Gastroesophageal sphincter (tissue), 4 donors: ENCODE results near the gene PGM2L1. TPM values are rescaled to one million over a fixed set of nuclear protein-coding genes. Genes with fewer than 3 reads are reported as not detected.
"Not testable (repeated sequence)": the region's sequence is repeated elsewhere in the genome, so short reads cannot be mapped to it uniquely, and the experiment has no call there.

Source experiments
- ATAC-seq: fragments of 150-250 bp; one replicate; pipeline ENCODE4 v1.9.1; 2016; ENCODE audit warnings: mild to moderate bottlenecking, moderate library complexity
- H3K27ac ChIP-seq, 4 donors: fragments of 200-600 bp; sonication (generic) in 3 of 4; 1 replicate in 3 of 4; 2 replicates in 1 of 4; pipeline ENCODE4 v1.5.1; 2016 to 2019
- H3K27me3 ChIP-seq: fragments of 200-600 bp; sonication (generic); one replicate; pipeline ENCODE4 v1.5.1; 2019
- H3K36me3 ChIP-seq, 2 donors: fragments of 200-600 bp; sonication (generic); one replicate each; pipeline ENCODE4 v1.5.1; 2019; ENCODE audit warnings: control low read depth in 1 of 2
- H3K4me1 ChIP-seq, 3 donors: fragments of 200-600 bp; sonication (generic); 1 replicate in 2 of 3; 2 replicates in 1 of 3; pipeline ENCODE4 v1.5.1; 2016 to 2019; ENCODE audit warnings: control low read depth in 2 of 3
- H3K4me3 ChIP-seq, 2 donors: fragments of 200-600 bp; sonication (generic); one replicate each; pipeline ENCODE4 v1.5.1; 2019; ENCODE audit warnings: mild to moderate bottlenecking in 1 of 2, moderate library complexity in 1 of 2
- H3K9me3 ChIP-seq, 3 donors: fragments of 200-600 bp; sonication (generic); one replicate each; pipeline ENCODE4 v1.5.1; 2017 to 2019; ENCODE audit warnings: control low read depth in 2 of 3
- EP300 ChIP-seq: sonication (generic); formaldehyde crosslinking; IDR thresholded peaks from one replicate; pipeline ENCODE4 v1.6.1; 2017; ENCODE audit warnings: antibody characterized with exemption, mild to moderate bottlenecking
- POLR2A ChIP-seq, 2 donors: fragments of 450-650 bp; IDR thresholded peaks; one replicate each; pipeline ENCODE4 v1.6.1; 2017; ENCODE audit warnings: antibody characterized with exemption in 2 of 2, mild to moderate bottlenecking in 2 of 2, moderate library complexity in 1 of 2
- POLR2AphosphoS5 ChIP-seq: sonication (generic); formaldehyde crosslinking; IDR thresholded peaks from one replicate; pipeline ENCODE4 v1.6.1; 2017; ENCODE audit warnings: antibody characterized with exemption
- WGBS, 2 donors: methylation state at CpG; one replicate each; pipeline ENCODE4 v1.1.5; 2018; ENCODE audit warnings: low coverage in 1 of 2; 5-methylcytosine and 5-hydroxymethylcytosine counted together
- total RNA-seq, 4 donors: library from RNA; depleted of rRNA; stranded (reverse); fragments of >200 nt; gene quantifications; one replicate each; pipeline ENCODE4 v1.1.0, GENCODE V29; 2016
- TF ChIP-seq, protein P1 (sequence below), 4 experiments: fragments of 200-600 bp in 2 of 4; fragments of 450-650 bp in 2 of 4; sonication (generic) in 1 of 4; IDR thresholded peaks; one replicate each; pipeline ENCODE4 v1.5.1; 2017 to 2019; ENCODE audit warnings: antibody characterized with exemption in 4 of 4, mild to moderate bottlenecking in 2 of 4, moderate library complexity in 2 of 4

Gene PGM2L1
- total RNA-seq, 4 donors from 2014 or later = 1.2 to 7.8 (median 4.9) TPM

DNA sequence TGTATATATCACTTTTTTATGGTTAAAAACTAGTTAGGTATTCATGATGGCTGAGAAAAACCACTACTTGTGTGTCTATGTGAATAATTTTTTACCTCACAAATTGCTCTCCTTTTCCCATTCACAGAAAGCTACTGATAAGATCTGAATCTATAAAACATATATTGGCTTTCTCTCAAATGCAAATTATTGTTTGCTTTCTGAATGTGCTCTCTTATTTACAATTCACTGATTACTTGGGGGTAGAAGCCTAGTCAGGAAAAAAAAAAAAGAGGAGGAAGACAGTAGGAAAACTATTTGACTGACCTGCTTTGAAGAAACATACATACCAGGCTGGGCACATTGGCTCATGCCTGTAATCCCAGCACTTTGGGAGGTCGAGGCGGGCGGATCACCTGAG, 20.5 kb downstream of the PGM2L1 start:
- Histone ChIP-seq H3K27ac (no peak overlapping the region), H3K27me3 (no peaks in the 10 kb centered on the region), H3K4me1 (no peaks in the 10 kb centered on the region), H3K4me3 (no peak overlapping the region), H3K9me3 (no peaks in the 10 kb centered on the region), H3K36me3 (no peaks in the 10 kb centered on the region)
- TF ChIP-seq POLR2AphosphoS5 (no peak), EP300 (no peak), POLR2A (IDR thresholded peaks at IDR 0.05) (no peak)
- TF ChIP-seq, protein P1, sequence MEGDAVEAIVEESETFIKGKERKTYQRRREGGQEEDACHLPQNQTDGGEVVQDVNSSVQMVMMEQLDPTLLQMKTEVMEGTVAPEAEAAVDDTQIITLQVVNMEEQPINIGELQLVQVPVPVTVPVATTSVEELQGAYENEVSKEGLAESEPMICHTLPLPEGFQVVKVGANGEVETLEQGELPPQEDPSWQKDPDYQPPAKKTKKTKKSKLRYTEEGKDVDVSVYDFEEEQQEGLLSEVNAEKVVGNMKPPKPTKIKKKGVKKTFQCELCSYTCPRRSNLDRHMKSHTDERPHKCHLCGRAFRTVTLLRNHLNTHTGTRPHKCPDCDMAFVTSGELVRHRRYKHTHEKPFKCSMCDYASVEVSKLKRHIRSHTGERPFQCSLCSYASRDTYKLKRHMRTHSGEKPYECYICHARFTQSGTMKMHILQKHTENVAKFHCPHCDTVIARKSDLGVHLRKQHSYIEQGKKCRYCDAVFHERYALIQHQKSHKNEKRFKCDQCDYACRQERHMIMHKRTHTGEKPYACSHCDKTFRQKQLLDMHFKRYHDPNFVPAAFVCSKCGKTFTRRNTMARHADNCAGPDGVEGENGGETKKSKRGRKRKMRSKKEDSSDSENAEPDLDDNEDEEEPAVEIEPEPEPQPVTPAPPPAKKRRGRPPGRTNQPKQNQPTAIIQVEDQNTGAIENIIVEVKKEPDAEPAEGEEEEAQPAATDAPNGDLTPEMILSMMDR (IDR thresholded peaks at IDR 0.05) = no peak
- 82% methylated on average over 3 of the region's 3 CpGs; no CpG with 5 or more reads in 1 of the 2 donors for WGBS, 2 donors
- no peak for ATAC-seq

DNA sequence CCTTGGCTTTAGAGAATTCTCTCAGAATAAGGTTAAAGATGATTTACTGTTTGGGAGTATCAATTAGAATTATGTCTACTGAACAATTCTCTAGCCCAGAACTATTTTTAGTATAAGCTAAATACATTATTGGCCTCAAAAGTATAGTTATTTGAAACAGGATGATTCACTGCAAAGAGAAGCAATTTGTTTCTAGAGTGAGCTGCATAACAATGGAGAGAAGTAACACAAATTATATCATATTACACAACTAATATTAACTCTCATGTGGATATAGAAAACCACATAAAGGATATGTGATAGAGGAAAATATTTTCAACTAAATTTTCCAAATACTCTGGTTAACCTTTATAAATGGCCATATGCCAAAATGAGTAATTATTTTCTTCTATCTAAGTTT, 24.9 kb downstream of the PGM2L1 start:
- no peak for ATAC-seq
- Histone ChIP-seq H3K27me3 (no peaks in the 10 kb centered on the region), H3K4me1 (no peaks in the 10 kb centered on the region), H3K4me3 (no peak overlapping the region), H3K27ac (no peak overlapping the region), H3K9me3 (no peaks in the 10 kb centered on the region), H3K36me3 (no peaks in the 10 kb centered on the region)
- TF ChIP-seq EP300 (no peak), POLR2AphosphoS5 (no peak), POLR2A (IDR thresholded peaks at IDR 0.05) (no peak)
- TF ChIP-seq, protein P1 (IDR thresholded peaks at IDR 0.05) = no peak

DNA sequence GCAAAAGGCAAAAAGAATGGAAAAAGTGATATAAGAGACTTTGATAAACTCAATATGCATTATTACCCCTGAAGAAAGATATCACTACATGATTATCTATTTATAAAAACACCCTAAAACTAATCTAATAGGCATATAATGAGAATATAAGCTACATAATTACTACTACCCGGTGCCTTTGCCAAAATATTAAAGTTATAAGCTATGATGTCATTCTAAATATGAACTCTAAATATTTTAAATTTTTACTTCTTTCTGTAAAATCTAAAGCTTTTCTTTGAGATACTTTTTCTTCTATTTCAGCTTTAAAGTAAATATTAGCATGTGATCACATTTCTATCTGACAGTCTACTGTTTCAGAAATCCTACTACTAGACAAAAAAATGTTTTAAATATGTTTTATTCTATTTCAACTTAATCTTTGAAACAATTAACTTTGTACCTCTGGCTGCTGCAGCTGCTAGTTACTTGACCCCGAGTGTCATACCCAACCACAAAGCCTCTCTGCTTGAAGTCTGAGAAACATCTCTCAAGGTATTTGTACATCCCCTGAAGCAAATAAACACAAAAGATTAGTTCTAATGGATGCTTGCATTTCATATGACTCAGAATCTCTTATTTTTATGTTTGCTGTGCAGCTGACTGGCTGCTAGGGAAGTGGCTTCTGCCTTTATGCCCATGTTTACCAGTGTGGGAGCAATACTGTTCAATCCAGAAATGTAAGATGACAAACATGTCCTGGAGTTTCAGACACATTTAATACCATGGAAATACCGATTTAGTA, 26.8 kb downstream of the PGM2L1 start:
- Histone ChIP-seq H3K9me3 (no peaks in the 10 kb centered on the region), H3K36me3 (peaks cover 0 to 17% of the 10 kb centered on the region in 2 donors), H3K4me3 (no peak overlapping the region), H3K27ac (no peak overlapping the region), H3K27me3 (no peaks in the 10 kb centered on the region), H3K4me1 (no peaks in the 10 kb centered on the region)
- TF ChIP-seq, protein P1 (IDR thresholded peaks at IDR 0.05) = no peak
- no peak for TF ChIP-seq POLR2A (IDR thresholded peaks at IDR 0.05)
- TF ChIP-seq POLR2AphosphoS5 = no peak
- no peak for TF ChIP-seq EP300
- no peak for ATAC-seq
- WGBS, 2 donors = 80 to 90% methylated on average over 3 of the region's 3 CpGs

DNA sequence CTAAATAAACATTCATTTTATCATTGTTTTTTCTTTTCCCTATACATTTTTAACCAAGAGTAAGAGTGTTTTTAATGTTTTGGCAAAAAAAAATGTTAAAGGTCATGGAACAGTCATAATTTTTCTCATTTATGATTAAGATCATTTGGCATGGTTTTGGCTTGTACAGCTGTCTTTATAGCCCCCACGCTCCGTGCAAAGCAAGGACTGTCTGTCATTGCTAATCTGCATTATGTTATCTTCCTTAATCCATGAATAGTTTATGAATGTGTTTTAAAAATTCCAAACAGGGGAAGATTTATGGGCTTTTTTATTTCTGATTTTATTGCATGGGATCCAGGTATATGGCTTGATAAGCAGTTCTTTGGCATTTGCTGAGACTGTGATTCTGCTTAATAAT, 28.1 kb downstream of the PGM2L1 start:
- WGBS, 2 donors = 75 to 77% methylated on average over 2 of the region's 2 CpGs
- no peak overlapping the region for H3K4me3 ChIP-seq
- H3K4me1 ChIP-seq = no peaks in the 10 kb centered on the region
- no peaks in the 10 kb centered on the region for H3K9me3 ChIP-seq
- ATAC-seq = no peak
- no peak for TF ChIP-seq POLR2A (IDR thresholded peaks at IDR 0.05)
- H3K27ac ChIP-seq = no peak overlapping the region
- H3K27me3 ChIP-seq = no peaks in the 10 kb centered on the region
- H3K36me3 ChIP-seq = peaks cover 0 to 20% of the 10 kb centered on the region in 2 donors

DNA sequence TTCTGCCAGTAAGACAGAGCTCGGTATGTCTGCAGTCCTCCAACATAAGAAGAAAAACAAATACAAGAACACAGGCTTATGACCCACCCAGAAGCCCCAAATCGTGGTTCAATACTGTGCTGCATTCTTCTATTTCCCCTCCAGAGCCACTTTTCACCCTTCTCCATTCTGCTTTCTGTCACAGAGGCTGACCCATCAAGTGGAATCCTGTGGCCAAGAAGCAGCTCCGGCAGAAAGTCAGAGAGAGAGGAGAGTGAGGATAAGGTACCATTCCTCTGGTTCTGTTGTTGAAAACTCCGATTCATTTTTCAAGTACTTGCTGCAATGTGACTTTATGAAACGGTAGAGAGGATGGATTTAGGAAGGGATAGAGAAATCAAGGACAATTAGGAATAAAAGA, 30.4 kb downstream of the PGM2L1 start:
- WGBS, 2 donors = 91% methylated on average over 3 to 4 of the region's 5 CpGs
- TF ChIP-seq POLR2AphosphoS5 = no peak
- H3K27me3 ChIP-seq = no peaks in the 10 kb centered on the region
- no peaks in the 10 kb centered on the region for H3K9me3 ChIP-seq
- no peak for ATAC-seq
- H3K4me3 ChIP-seq = no peak overlapping the region
- H3K36me3 ChIP-seq = peaks cover 0 to 20% of the 10 kb centered on the region in 2 donors
- H3K4me1 ChIP-seq = no peaks in the 10 kb centered on the region
- H3K27ac ChIP-seq = no peak overlapping the region

DNA sequence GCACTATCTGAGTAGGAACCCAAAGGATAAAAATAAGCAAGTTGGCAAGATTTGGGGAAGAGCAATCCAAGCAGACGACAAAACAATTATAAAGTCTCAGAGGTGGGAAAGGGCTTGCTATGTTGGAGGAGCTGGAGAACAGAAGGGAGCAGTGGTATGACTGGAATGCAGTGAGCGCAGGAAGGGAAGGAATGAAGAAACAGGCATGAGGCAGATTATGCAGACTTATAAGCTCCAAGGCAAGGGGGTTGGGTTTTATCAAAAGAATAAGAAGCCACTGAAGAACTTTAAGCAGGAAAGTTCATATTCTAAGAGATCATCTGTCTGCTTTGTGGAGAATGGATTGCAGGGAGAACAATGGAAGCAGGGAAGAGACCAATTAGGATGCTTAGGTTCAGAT, 31.7 kb downstream of the PGM2L1 start:
- no peak for ATAC-seq
- 50 to 66% methylated on average over 2 of the region's 2 CpGs for WGBS, 2 donors
- Histone ChIP-seq H3K36me3 (peaks cover 0 to 31% of the 10 kb centered on the region in 2 donors), H3K4me3 (no peak overlapping the region), H3K9me3 (no peaks in the 10 kb centered on the region), H3K4me1 (no peaks in the 10 kb centered on the region), H3K27me3 (no peaks in the 10 kb centered on the region), H3K27ac (no peak overlapping the region)
- no peak for TF ChIP-seq POLR2A (IDR thresholded peaks at IDR 0.05)
- TF ChIP-seq, protein P1 (IDR thresholded peaks at IDR 0.05) = no peak
- TF ChIP-seq POLR2AphosphoS5 = no peak
- TF ChIP-seq EP300 = no peak

DNA sequence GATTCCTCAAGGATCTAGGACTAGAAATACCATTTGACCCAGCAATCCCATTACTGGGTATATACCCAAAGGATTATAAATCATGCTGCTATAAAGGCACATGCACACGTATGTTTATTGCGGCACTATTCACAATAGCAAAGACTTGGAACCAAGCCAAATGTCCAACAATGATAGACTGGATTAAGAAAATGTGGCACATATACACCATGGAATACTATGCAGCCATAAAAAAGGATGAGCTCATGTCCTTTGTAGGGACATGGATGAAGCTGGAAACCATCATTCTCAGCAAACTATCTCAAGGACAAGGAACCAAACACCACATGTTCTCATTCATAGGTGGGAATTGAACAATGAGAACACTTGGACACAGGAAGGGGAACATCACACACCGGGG, 32.4 kb downstream of the PGM2L1 start:
- H3K36me3 ChIP-seq = peaks cover 0 to 39% of the 10 kb centered on the region in 2 donors
- H3K4me1 ChIP-seq, H3K27ac ChIP-seq, ATAC-seq, H3K27me3 ChIP-seq, H3K4me3 ChIP-seq, H3K9me3 ChIP-seq: not testable (repeated sequence)
- WGBS, 2 donors = 83% methylated on average over 1 of the region's 3 CpGs; no CpG with 5 or more reads in 1 of the 2 donors
